K562 (cell line): ENCODE results near the gene CCDC192. TPM values are rescaled to one million over a fixed set of nuclear protein-coding genes. Genes with fewer than 3 reads are reported as not detected.

Experiments
- ATAC-seq: fragments of 200-7000 bp; cut with Tn5 transposase; 3 replicates; pipeline ENCODE4 v1.9.1; 2020; ENCODE audit warnings: moderate library complexity
- BruUV-seq: library from RNA; stranded (reverse); fragments of 400-500 nt; replicated peaks from 2 replicates; lab custom pipeline; 2021; lab: Mats Ljungman, UMichigan
- CTCF ChIA-PET: fragments of 300-600 bp; formaldehyde crosslinking; extraction: SDS; loops from one replicate; lab custom pipeline; 2021; ENCODE audit warnings: low intra/inter-chr PET ratio; lab: Yijun Ruan, JAX
- POLR2A ChIA-PET: fragments of 300-600, 350-650 bp; sonication (Branson Sonifier 250); formaldehyde crosslinking; extraction: SDS; loops from one replicate; lab custom pipeline; 2021; ENCODE audit warnings: antibody characterized with exemption, inconsistent platforms; lab: Yijun Ruan, JAX
- DNase-seq, 4 experiments: peaks; one replicate each; pipeline versions ENCODE4 v3.0.0 to v3.0.0-alpha.2; 2011 to 2018; ENCODE audit warnings: low spot score in 3 of 4, mixed read lengths in 3 of 4; ENCODE audit errors: extremely low read depth in 1 of 4
- FAIRE-seq: peaks from 2 replicates; lab custom pipeline; 2011; peaks lifted over from hg19 to GRCh38; lab: Jason Lieb, UNC
- H2AFZ ChIP-seq: 2 replicates; pipeline ENCODE4 v1.6.0; 2011; ENCODE audit warnings: low read depth, low read length, control low read depth, inconsistent platforms
- H3K27ac ChIP-seq: fragments of 200-600 bp; 3 replicates; pipeline ENCODE4 v1.8.0; 2011; ENCODE audit warnings: low read depth, mild to moderate bottlenecking, control low read depth, inconsistent platforms, low read length, moderate library complexity, mixed read lengths; ENCODE audit errors: extremely low read depth
- H3K27me3 ChIP-seq, 2 experiments: fragments of 300-600 bp in 1 of 2; 2 replicates in 1 of 2; 3 replicates in 1 of 2; pipeline versions ENCODE4 v1.6.0 to v1.8.0; 2011; ENCODE audit warnings: inconsistent platforms in 2 of 2, low read length in 2 of 2, mild to moderate bottlenecking in 1 of 2, mixed read lengths in 1 of 2, moderate library complexity in 1 of 2; ENCODE audit not compliant: control insufficient read depth in 2 of 2, insufficient read depth in 2 of 2
- H3K36me3 ChIP-seq: fragments of 300-600 bp; 3 replicates; pipeline ENCODE4 v1.8.0; 2011; ENCODE audit warnings: mild to moderate bottlenecking, low read length, inconsistent platforms; ENCODE audit not compliant: control insufficient read depth, insufficient read depth
- H3K4me1 ChIP-seq, 2 experiments: fragments of 200-600 bp in 1 of 2; replicated peaks in 1 of 2; 2 replicates in 1 of 2; 3 replicates in 1 of 2; pipeline versions ENCODE4 v1.5.1 to v1.8.0; 2011; ENCODE audit warnings: inconsistent platforms in 2 of 2, low read length in 2 of 2, mild to moderate bottlenecking in 1 of 2, mixed read lengths in 1 of 2, moderate library complexity in 1 of 2; ENCODE audit not compliant: control insufficient read depth in 2 of 2, insufficient read depth in 2 of 2
- H3K4me2 ChIP-seq: 2 replicates; pipeline ENCODE4 v1.6.1; 2011; ENCODE audit warnings: low read length, control low read depth, inconsistent platforms, mixed read lengths; ENCODE audit not compliant: insufficient read depth
- H3K4me3 ChIP-seq: fragments of 200-600 bp; sonication (generic), shearing (Covaris generic); 2 replicates; pipeline ENCODE4 v1.5.1; 2016; ENCODE audit warnings: control low read depth, inconsistent platforms
- H3K79me2 ChIP-seq: fragments of 200-600 bp; 3 replicates; pipeline ENCODE4 v1.8.0; 2011; ENCODE audit warnings: low read length, inconsistent platforms; ENCODE audit not compliant: control insufficient read depth, insufficient read depth
- H3K9ac ChIP-seq, 2 experiments: 2 replicates each; pipeline versions ENCODE4 v1.6.0 to v1.6.1; 2011; ENCODE audit warnings: low read depth in 2 of 2, low read length in 2 of 2, control low read depth in 1 of 2, inconsistent platforms in 1 of 2, mild to moderate bottlenecking in 1 of 2, mixed read lengths in 1 of 2; ENCODE audit not compliant: insufficient read depth in 1 of 2
- H3K9me1 ChIP-seq: one replicate; pipeline ENCODE4 v1.6.0; 2011; ENCODE audit warnings: inconsistent platforms, mild to moderate bottlenecking, low read length, moderate library complexity; ENCODE audit not compliant: control insufficient read depth, insufficient read depth
- H3K9me3 ChIP-seq: replicated peaks from 2 replicates; pipeline ENCODE4 v1.5.1; 2011; ENCODE audit warnings: low read depth, low read length, inconsistent platforms; ENCODE audit not compliant: control insufficient read depth, insufficient read depth
- H4K20me1 ChIP-seq: replicated peaks from 2 replicates; pipeline ENCODE4 v1.6.1; 2011; ENCODE audit warnings: low read length, inconsistent platforms, mixed read lengths; ENCODE audit not compliant: control insufficient read depth, insufficient read depth
- ESRRB ChIP-seq: fragments of 250-450 bp; sonication (Bioruptor Pico); IDR thresholded peaks from 2 replicates; pipeline ENCODE4 v1.5.0; 2020; ENCODE audit warnings: mild to moderate bottlenecking, moderate library complexity, borderline replicate concordance
- HNRNPL ChIP-seq: fragments of 200-400 bp; formaldehyde crosslinking; IDR thresholded peaks from 2 replicates; pipeline ENCODE4 v1.6.1; 2017; ENCODE audit warnings: low read depth, mild to moderate bottlenecking, low read length
- IRF1 ChIP-seq: sonication (generic); formaldehyde crosslinking; IDR thresholded peaks from 2 replicates; pipeline ENCODE4 v1.8.0; 2022; ENCODE audit warnings: missing genetic modification reagents, mild to moderate bottlenecking, borderline replicate concordance
- KDM4B ChIP-seq, 2 experiments: fragments of 450-650 bp in 1 of 2; sonication (generic) in 1 of 2; IDR thresholded peaks; 2 replicates each; pipeline ENCODE4 v1.6.1; 2016 to 2017; ENCODE audit warnings: borderline replicate concordance in 2 of 2, antibody characterized with exemption in 1 of 2, low read depth in 1 of 2, mild to moderate bottlenecking in 1 of 2
- KDM5B ChIP-seq: fragments of 200-600 bp; sonication (generic); IDR thresholded peaks from 2 replicates; pipeline ENCODE4 v1.6.1; 2012; ENCODE audit warnings: low read depth, mild to moderate bottlenecking, moderate library complexity, low read length, control low read depth, inconsistent platforms; ENCODE audit not compliant: insufficient replicate concordance
- MAX ChIP-seq: sonication (generic); formaldehyde crosslinking; IDR thresholded peaks from 2 replicates; pipeline ENCODE4 v1.9.0; 2022; ENCODE audit warnings: mild to moderate bottlenecking, missing genetic modification reagents
- NCOA2 ChIP-seq, 2 experiments: fragments of 450-650 bp; IDR thresholded peaks; 2 replicates each; pipeline ENCODE4 v1.6.1; 2018; ENCODE audit warnings: mild to moderate bottlenecking in 2 of 2, moderate library complexity in 1 of 2; ENCODE audit not compliant: partially characterized antibody in 2 of 2
- NFE2L1 ChIP-seq: fragments of 450-650 bp; IDR thresholded peaks from 2 replicates; pipeline ENCODE4 v1.6.1; 2016; ENCODE audit warnings: missing genetic modification characterization, low read depth, mild to moderate bottlenecking, missing compliant biosample characterization, moderate library complexity, borderline replicate concordance
- NKRF ChIP-seq: fragments of 450-650 bp; IDR thresholded peaks from 2 replicates; pipeline ENCODE4 v1.6.1; 2016; ENCODE audit warnings: borderline replicate concordance
- NONO ChIP-seq, 2 experiments: fragments of 200-400 bp in 1 of 2; fragments of 450-650 bp in 1 of 2; formaldehyde crosslinking in 1 of 2; IDR thresholded peaks; 2 replicates each; pipeline ENCODE4 v1.6.1; 2017; ENCODE audit warnings: low read depth in 2 of 2, mild to moderate bottlenecking in 2 of 2, moderate library complexity in 2 of 2, low read length in 1 of 2
- NUFIP1 ChIP-seq: fragments of 450-650 bp; IDR thresholded peaks from 2 replicates; pipeline ENCODE4 v1.6.1; 2018; ENCODE audit not compliant: partially characterized antibody
- POLR3G ChIP-seq: IDR thresholded peaks from 2 replicates; pipeline ENCODE4 v1.6.1; 2011; ENCODE audit not compliant: insufficient read length, insufficient replicate concordance; ENCODE audit errors: extremely low read depth
- WHSC1 ChIP-seq: IDR thresholded peaks from one replicate; pipeline ENCODE4 v1.6.1; 2012; ENCODE audit warnings: low read length, control low read depth, inconsistent platforms
- ZNF696 ChIP-seq: fragments of 250-450 bp; sonication (Bioruptor Pico); conservative IDR thresholded peaks from 2 replicates; pipeline ENCODE4 v1.4.0; 2020; ENCODE audit warnings: mild to moderate bottlenecking, moderate library complexity
- WGBS: fragments of 100-300 bp; shearing (Covaris generic); methylation state at CpG from one replicate; pipeline ENCODE4 v1.1.6; 2016; ENCODE audit warnings: low coverage, mixed read lengths; ENCODE audit not compliant: insufficient coverage; ENCODE audit errors: missing lambda C conversion rate; 5-methylcytosine and 5-hydroxymethylcytosine counted together
- in situ Hi-C: fragments of 300-500 bp; cut with MboI; formaldehyde crosslinking; loops from 4 replicates; pipeline ENCODE4 v1.15.0; 2018; ENCODE audit warnings: inconsistent platforms, mixed read lengths
- intact Hi-C: fragments of 100-400 bp; cut with micrococcal nuclease; formaldehyde crosslinking; loops from 2 replicates; pipeline ENCODE4 v1.14.2; 2022
- polyA plus RNA-seq, 8 experiments: library from polyadenylated mRNA; depleted of rRNA in 4 of 8; stranded (reverse) in 5 of 8; unstranded in 3 of 8; fragments of >200 nt; fragmentation: Nextera tagmentation in 2 of 8; fragmentation: Illumina TruSeq in 1 of 8; extraction: Ambion mirVana in 2 of 8; extraction: Trizol in 1 of 8; gene quantifications; 2 replicates each; pipeline versions ENCODE4 v1.2.1 to v1.2.3, GENCODE V29; 2011 to 2014; ENCODE audit warnings: inconsistent platforms in 1 of 8, missing spikeins in 1 of 8
- total RNA-seq, 7 experiments: library from RNA; depleted of rRNA in 6 of 7; stranded (reverse); fragments of >200 nt in 6 of 7; fragmentation: Illumina TruSeq in 2 of 7; extraction: Trizol in 2 of 7; gene quantifications; 2 replicates each; pipeline versions ENCODE4 v1.2.1 to v1.2.3, GENCODE V29; 2011 to 2021; ENCODE audit warnings: low replicate concordance in 1 of 7

Gene CCDC192
- total and polyA plus RNA-seq, 9 of the 15 experiments (the other 6 are each of a cell fraction or from before 2014, with no cell fraction given), result 0.21 to 0.66 (median 0.38) TPM; not detected in 2

GRCh38 chr5:127867022-127867783 lies 164.0 kb downstream of the CCDC192 start:
- CTCF ChIA-PET, result no interaction called here
- no peaks in the 10 kb centered on the region for H3K36me3 ChIP-seq
- DNase-seq (no peak), FAIRE-seq (no peak)
- no peak overlapping the region for H3K4me3 ChIP-seq
- H3K9ac ChIP-seq, result no peak overlapping the region
- H3K79me2 ChIP-seq, result no peaks in the 10 kb centered on the region
- POLR2A ChIA-PET, result interaction anchor here (0.8 kb wide), 1 partner anchor 11 kb away, joined by 3 read pairs; no protein-coding TSS in a partner anchor
- H3K4me2 ChIP-seq, result no peak overlapping the region
- intact Hi-C loops, result no loop called here
- no peak for TF ChIP-seq KDM5B
- TF ChIP-seq MAX (CRISPR knock-in tag), result no peak
- no peak for TF ChIP-seq NONO (IDR thresholded peaks at IDR 0.05; ENCODE audit: low read depth in 2 of 2, low read length in 1 of 2)
- no peak for TF ChIP-seq NCOA2 (IDR thresholded peaks at IDR 0.05; ENCODE audit: partially characterized antibody in 2 of 2)
- TF ChIP-seq NUFIP1, result no peak
- TF ChIP-seq KDM4B (IDR thresholded peaks at IDR 0.05; ENCODE audit: borderline replicate concordance in 2 of 2, low read depth in 1 of 2), result no peak
- no peak for TF ChIP-seq ESRRB (CRISPR knock-in tag)
- TF ChIP-seq NFE2L1 (tag), result no peak
- no peak for TF ChIP-seq NKRF
- TF ChIP-seq ZNF696 (CRISPR knock-in tag), result no peak
- TF ChIP-seq WHSC1, result no peak
- TF ChIP-seq HNRNPL, result no peak
- no peak for TF ChIP-seq IRF1
- TF ChIP-seq POLR3G, result no peak
- TF ChIP-seq, all 486 proteins: peak for 0
- Histone ChIP-seq H4K20me1 (no peaks in the 10 kb centered on the region), H3K9me1 (no peaks in the 10 kb centered on the region), H2AFZ (no peak overlapping the region), H3K27ac (no peak overlapping the region), H3K27me3 (peaks cover 0 to 4% of the 10 kb centered on the region in 2 experiments; a peak in 1 of 5 replicates), H3K4me1 (no peaks in the 10 kb centered on the region), H3K9me3 (no peaks in the 10 kb centered on the region)
- no TSS peak for BruUV-seq
- in situ Hi-C loops, result loop anchor here (25.0 kb wide), 1 partner anchor 1895 kb away; no protein-coding TSS in a partner anchor
- no peak for ATAC-seq
- WGBS, result under 1% methylated on average over 6 of the region's 6 CpGs
